Bronchial epithelial cell (primary cell): ENCODE measurements around the gene BABAM2. TPM values are rescaled to one million over a fixed set of nuclear protein-coding genes. Genes with fewer than 3 reads are reported as not detected.

ENCODE experiments used
- DNase-seq: peaks from one replicate; pipeline ENCODE4 v3.0.0-alpha.2; 2010; ENCODE audit warnings: low read depth
- FAIRE-seq: peaks from 2 replicates; lab custom pipeline; 2011; peaks lifted over from hg19 to GRCh38; lab: Jason Lieb, UNC
- H3K27me3 ChIP-seq: 2 replicates; pipeline ENCODE4 v1.5.1; 2011; ENCODE audit warnings: low read length; ENCODE audit not compliant: control insufficient read depth, insufficient read depth
- H3K36me3 ChIP-seq: 2 replicates; pipeline ENCODE4 v1.5.1; 2011; ENCODE audit warnings: low read length; ENCODE audit not compliant: control insufficient read depth, insufficient read depth
- H3K4me3 ChIP-seq: 2 replicates; pipeline ENCODE4 v1.5.1; 2011; ENCODE audit warnings: mild to moderate bottlenecking, low read depth, low read length, control low read depth
- total RNA-seq: library from RNA; depleted of rRNA; stranded (reverse); fragments of >200 nt; gene quantifications from 2 replicates; pipeline ENCODE4 v1.2.1, GENCODE V29; 2014
- TF ChIP-seq, protein P1 (sequence below): IDR thresholded peaks from 2 replicates; pipeline ENCODE4 v1.5.1; 2011; ENCODE audit warnings: mild to moderate bottlenecking, moderate library complexity, low read length, control low read depth, inconsistent platforms; ENCODE audit not compliant: insufficient read depth, severe bottlenecking

BABAM2 gene
- total RNA-seq, 1 donor from 2014 or later, result 8.4 TPM

DNA sequence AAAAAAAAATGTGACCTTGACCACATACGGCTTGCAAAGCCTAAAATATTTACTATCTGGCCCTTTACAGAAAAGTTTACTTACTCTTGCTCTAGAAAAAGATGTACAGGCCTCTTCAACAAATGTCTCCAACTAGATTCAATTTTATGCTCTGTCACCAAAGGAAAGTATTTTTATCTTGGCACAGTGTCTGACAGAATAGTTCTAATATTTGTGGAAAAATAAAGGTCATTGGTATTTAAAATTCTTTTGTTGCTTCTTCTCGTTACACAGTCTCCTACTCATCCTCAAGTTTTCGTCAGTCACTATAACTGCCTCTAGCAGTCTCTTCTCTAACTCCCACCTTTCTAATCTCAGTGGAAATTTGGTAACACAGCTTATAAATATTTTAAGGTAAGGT is 1.7 kb upstream of the BABAM2 start:
- Histone ChIP-seq H3K27me3 (no peaks in the 10 kb centered on the region), H3K4me3 (no peak overlapping the region), H3K36me3 (no peaks in the 10 kb centered on the region)
- DNase-seq (no peak), FAIRE-seq (no peak)
- TF ChIP-seq, protein P1, sequence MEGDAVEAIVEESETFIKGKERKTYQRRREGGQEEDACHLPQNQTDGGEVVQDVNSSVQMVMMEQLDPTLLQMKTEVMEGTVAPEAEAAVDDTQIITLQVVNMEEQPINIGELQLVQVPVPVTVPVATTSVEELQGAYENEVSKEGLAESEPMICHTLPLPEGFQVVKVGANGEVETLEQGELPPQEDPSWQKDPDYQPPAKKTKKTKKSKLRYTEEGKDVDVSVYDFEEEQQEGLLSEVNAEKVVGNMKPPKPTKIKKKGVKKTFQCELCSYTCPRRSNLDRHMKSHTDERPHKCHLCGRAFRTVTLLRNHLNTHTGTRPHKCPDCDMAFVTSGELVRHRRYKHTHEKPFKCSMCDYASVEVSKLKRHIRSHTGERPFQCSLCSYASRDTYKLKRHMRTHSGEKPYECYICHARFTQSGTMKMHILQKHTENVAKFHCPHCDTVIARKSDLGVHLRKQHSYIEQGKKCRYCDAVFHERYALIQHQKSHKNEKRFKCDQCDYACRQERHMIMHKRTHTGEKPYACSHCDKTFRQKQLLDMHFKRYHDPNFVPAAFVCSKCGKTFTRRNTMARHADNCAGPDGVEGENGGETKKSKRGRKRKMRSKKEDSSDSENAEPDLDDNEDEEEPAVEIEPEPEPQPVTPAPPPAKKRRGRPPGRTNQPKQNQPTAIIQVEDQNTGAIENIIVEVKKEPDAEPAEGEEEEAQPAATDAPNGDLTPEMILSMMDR, result no peak

- TF ChIP-seq, protein P1, result no peak
- Histone ChIP-seq H3K4me3 (peak overlapping the region; percentile 97), H3K36me3 (peaks cover 2% of the 10 kb centered on the region), H3K27me3 (no peaks in the 10 kb centered on the region)
- FAIRE-seq, result no peak
- DNase-seq, result peak; percentile 17
These were observed 769 bp upstream of the BABAM2 start for GRCh38 chr2:27889774-27890145.

DNA sequence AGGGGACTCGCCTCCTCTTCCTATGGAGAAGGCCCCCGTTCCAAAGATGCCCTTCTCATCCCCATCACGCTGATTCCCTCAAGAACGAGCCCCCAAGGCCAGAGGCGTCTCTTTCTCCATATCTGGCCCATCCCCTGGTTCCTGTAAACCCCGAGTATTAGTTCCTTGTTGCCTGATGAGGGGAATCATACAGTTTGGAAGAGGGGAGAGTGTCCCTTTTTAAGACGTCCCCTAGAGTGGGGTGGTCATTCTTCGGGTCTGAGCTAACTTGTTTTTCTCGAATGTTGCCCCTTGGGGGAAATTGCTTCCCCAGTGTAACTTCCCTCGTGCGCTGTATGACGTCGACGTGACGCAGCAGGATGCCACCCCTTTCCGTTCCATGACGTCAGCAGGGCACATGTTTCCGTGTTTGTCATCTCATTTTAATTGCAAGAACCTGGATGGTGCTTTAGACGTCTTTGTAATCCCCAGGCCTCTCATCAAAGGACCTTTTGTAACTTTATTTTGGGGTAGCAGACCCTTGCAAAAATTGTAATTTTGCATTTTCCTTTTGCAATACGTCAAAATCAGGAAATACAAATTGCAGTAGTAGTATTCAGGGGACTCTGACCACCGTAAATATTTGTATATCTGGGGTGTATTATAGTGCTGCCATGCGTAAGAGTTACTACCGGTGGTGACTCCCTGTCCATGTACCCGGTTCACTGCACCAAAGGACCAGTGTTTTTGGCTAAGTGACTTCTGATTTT is 569 bp downstream of the BABAM2 start:
- peaks cover 3% of the 10 kb centered on the region for H3K36me3 ChIP-seq
- no peaks in the 10 kb centered on the region for H3K27me3 ChIP-seq
- DNase-seq (peak; percentile 41), FAIRE-seq (no peak)
- TF ChIP-seq, protein P1, result no peak
- H3K4me3 ChIP-seq, result peak overlapping the region; percentile 97

DNA sequence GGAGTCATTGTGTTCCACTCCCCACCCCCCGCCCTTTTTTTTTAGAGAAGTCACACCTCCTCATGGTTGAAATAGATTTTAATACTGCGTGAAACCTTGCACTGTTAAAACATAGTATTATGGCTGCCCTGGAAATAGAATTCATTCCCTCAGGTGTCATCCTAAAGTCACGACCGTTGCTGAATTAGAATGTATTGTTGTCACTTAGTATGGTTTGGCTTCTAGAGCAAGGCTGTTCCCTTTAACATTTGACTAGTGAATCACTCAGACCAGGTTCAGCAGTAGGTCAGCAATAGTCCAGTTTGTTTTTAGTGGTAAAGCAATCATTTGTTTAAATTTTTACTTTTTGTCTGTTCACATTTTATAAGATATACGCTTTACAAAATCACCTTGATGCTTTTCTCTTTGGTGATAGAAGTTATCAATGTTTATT is 1.2 kb downstream of the BABAM2 start:
- TF ChIP-seq, protein P1, result no peak
- FAIRE-seq (no peak), DNase-seq (no peak)
- Histone ChIP-seq H3K36me3 (peaks cover 3% of the 10 kb centered on the region), H3K4me3 (no peak overlapping the region), H3K27me3 (no peaks in the 10 kb centered on the region)

- no peak for FAIRE-seq
- H3K4me3 ChIP-seq, result no peak overlapping the region
- H3K36me3 ChIP-seq, result peaks cover 3% of the 10 kb centered on the region
- H3K27me3 ChIP-seq, result no peaks in the 10 kb centered on the region
- no peak for DNase-seq
- TF ChIP-seq, protein P1, result no peak
These were observed 2.5 kb downstream of the BABAM2 start for GRCh38 chr2:27893006-27893405.
